A673 (cell line): Measurements from ENCODE around the gene UPF1.

Experiments used
- EZH2 ChIP-seq: fragments of 200-600 bp; sonication (generic); IDR thresholded peaks from 2 replicates; pipeline ENCODE4 v1.6.1; 2017; ENCODE audit warnings: borderline replicate concordance, low read depth, mild to moderate bottlenecking, mixed read lengths, antibody characterized with exemption, low read length; ENCODE audit not compliant: poor library complexity, severe bottlenecking
- TF ChIP-seq, protein P1 (sequence below): fragments of 300-800, 200-600 bp; sonication (generic); conservative IDR thresholded peaks from 2 replicates; pipeline ENCODE4 v1.5.1; 2017; ENCODE audit warnings: low read depth, mild to moderate bottlenecking, antibody characterized with exemption, low read length, moderate library complexity, mixed read lengths

DNA sequence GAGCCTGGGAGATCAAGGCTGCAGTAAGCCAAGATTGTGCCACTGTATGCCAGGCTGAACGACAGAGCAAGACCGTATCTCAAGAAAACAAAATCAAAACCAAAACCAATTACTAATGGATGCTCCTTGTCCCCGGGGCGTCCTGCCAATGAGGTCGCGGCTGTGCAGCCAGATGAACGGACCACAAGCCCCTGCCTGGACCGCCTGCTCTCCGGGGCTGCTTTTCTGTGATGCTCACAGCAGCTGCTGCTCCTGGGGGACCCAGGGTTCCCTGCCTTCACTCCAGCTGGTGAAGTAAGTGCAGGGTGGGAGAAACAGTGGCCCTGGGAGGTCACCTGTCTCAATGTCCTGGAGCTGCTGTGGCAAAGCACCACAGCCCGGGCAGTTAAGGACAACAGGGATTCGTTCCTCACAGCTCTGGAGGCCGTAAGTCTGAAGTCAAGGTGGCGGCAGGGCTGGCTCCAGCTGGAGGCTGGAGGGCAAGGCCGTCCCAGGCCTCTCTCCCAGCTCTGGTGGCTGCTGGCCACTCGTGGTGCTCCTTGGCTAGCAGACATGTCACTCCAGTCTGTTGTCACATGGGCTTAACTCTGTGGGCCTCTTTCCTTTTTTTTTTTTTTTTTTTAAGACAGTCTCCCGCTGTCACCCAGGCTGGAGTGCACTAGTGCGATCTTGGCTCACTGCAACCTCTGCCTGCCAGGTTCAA is 77.3 kb downstream of the UPF1 start:
- TF ChIP-seq, protein P1, sequence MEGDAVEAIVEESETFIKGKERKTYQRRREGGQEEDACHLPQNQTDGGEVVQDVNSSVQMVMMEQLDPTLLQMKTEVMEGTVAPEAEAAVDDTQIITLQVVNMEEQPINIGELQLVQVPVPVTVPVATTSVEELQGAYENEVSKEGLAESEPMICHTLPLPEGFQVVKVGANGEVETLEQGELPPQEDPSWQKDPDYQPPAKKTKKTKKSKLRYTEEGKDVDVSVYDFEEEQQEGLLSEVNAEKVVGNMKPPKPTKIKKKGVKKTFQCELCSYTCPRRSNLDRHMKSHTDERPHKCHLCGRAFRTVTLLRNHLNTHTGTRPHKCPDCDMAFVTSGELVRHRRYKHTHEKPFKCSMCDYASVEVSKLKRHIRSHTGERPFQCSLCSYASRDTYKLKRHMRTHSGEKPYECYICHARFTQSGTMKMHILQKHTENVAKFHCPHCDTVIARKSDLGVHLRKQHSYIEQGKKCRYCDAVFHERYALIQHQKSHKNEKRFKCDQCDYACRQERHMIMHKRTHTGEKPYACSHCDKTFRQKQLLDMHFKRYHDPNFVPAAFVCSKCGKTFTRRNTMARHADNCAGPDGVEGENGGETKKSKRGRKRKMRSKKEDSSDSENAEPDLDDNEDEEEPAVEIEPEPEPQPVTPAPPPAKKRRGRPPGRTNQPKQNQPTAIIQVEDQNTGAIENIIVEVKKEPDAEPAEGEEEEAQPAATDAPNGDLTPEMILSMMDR = no peak
- no peak for TF ChIP-seq EZH2
